ENCODE measurements around the gene RNF14. TPM values are rescaled to one million over a fixed set of nuclear protein-coding genes. Genes with fewer than 3 reads are reported as not detected.

RNF14 gene
- total RNA-seq, 1 experiment from 2014 or later: 20.1 TPM

GRCh38 chr5:142014911-142015584, 46.1 kb downstream of the RNF14 start:
- Histone ChIP-seq H3K4me1 (ENCODE audit: insufficient read depth, low read length) (no peaks in the 10 kb centered on the region; the same call in 1 of the 2 replicates), H2BK20ac (ENCODE audit: low read depth, low read length, poor library complexity, severe bottlenecking) (no peak overlapping the region), H2AFZ (ENCODE audit: low read length) (peak overlapping the region; percentile 73), H4K8ac (replicated peaks; ENCODE audit: insufficient read length, low read depth, low read length) (no peak overlapping the region), H3K9me3 (ENCODE audit: control insufficient read depth, low read depth, low read length) (no peaks in the 10 kb centered on the region), H3K9ac (ENCODE audit: extremely low read depth, insufficient read length, low read length) (no peak overlapping the region), H4K91ac (ENCODE audit: insufficient read length, low read depth, low read length) (no peak overlapping the region), H2BK120ac (ENCODE audit: low read depth, low read length, poor library complexity, severe bottlenecking) (no peak overlapping the region), H3K56ac (ENCODE audit: insufficient read length, low read depth, low read length) (no peak overlapping the region), H2BK5ac (ENCODE audit: insufficient read length, low read length) (no peak overlapping the region), H3K23me2 (ENCODE audit: insufficient read length, low read depth, low read length, poor library complexity, severe bottlenecking) (peaks cover 8% of the 10 kb centered on the region), H2BK12ac (ENCODE audit: insufficient read length, low read depth, low read length) (no peak overlapping the region), H3K14ac (ENCODE audit: insufficient read depth, low read length) (no peak overlapping the region), H3T11ph (ENCODE audit: low read length) (no peak overlapping the region), H3K4ac (ENCODE audit: low read depth, low read length) (no peak overlapping the region), H4K5ac (ENCODE audit: insufficient read length, low read depth, low read length) (no peak overlapping the region), H3K18ac (ENCODE audit: insufficient read length, low read depth, low read length) (no peak overlapping the region), H3K79me1 (ENCODE audit: insufficient read depth, low read depth, low read length, poor library complexity, severe bottlenecking) (no peaks in the 10 kb centered on the region), H2BK15ac (ENCODE audit: low read depth, low read length) (no peak overlapping the region), H2AK5ac (ENCODE audit: insufficient read length, low read length) (no peak overlapping the region), H3K79me2 (ENCODE audit: insufficient read depth, low read length) (no peaks in the 10 kb centered on the region), H3K27me3 (ENCODE audit: insufficient read depth, low read length) (no peaks in the 10 kb centered on the region), H3K4me2 (ENCODE audit: insufficient read depth, insufficient read length, low read length) (no peak overlapping the region), H3K23ac (ENCODE audit: insufficient read length, low read depth, low read length) (no peak overlapping the region), H3K27ac (ENCODE audit: insufficient read length, low read depth, low read length) (no peak overlapping the region), H4K20me1 (ENCODE audit: control insufficient read depth, insufficient read depth, insufficient read length) (no peaks in the 10 kb centered on the region)
- Mint-ChIP-seq H3K27me3 (ENCODE audit: low read depth) (no peaks in the 10 kb centered on the region), H3K36me3 (ENCODE audit: insufficient read depth in 1 of 3, low read depth in 3 of 3) (peaks cover 0 to 7% (median 7%) of the 10 kb centered on the region in 3 experiments; a peak in 5 of 7 replicates), H3K4me3 (no peak overlapping the region), H3K27ac (no peak overlapping the region), H3K9me3 (peaks cover 1 to 6% of the 10 kb centered on the region in 2 experiments; a peak in 3 of 5 replicates), H3K4me1 (peaks cover 8 to 11% of the 10 kb centered on the region in 2 experiments)
- peak; percentile 68 for TF ChIP-seq CTCF (conservative IDR thresholded peaks at IDR 0.05)
- no peak for DNase-seq
- no CpG with 5 or more reads among the region's 7 CpGs for WGBS (ENCODE audit: extremely low coverage, insufficient read length, low lambda C conversion rate)
